ENCODE results near the gene ALOX15. TPM values are rescaled to one million over a fixed set of nuclear protein-coding genes. Genes with fewer than 3 reads are reported as not detected.

ALOX15 gene
- total RNA-seq, 1 experiment from 2014 or later: 0.50 TPM

DNA sequence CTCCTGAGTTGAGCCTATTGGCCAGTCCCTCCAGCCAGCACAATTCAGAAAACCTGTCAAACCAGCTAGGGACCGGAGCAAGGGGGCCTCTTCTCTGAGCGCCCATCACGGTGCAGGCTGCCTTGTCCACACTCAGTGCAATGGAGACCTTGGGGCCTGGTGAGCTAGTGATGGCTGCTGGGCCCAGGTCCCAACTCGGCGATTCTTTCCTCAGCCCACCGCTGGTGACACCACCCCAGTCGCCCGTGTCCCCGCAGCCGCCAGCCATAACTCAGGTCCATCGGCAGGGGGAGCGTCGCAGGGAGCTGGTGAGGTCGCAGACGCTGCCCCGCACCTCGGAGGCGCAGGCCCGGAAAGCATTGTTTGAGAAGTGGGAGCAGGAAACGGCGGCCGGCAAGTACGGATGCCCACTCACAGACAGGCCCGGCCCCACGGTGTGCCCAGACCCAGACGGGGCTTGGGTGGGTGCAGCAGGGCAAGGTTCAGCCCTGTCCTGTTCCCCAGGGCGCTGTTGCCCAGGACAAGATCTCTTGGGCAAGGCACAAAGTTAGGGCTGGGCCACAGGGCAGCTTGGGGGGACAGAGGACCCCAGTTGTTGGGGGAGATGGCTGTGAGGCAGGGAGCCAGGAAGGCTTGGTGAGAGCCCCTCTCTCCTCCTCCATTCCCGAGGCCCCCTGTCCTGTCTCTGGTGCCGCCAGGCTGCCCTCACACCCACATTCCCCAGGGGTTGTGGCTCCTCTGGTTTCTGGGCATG lies 46.4 kb downstream of the ALOX15 start:
- no TSS peak for BruUV-seq (replicated peaks)
- H3K27me3 ChIP-seq (replicated peaks; ENCODE audit: control insufficient read depth, insufficient read depth, low read length): no peaks in the 10 kb centered on the region
- POLR2A ChIA-PET: interaction anchor here (1.0 kb wide), 1 partner anchor 15 kb away, joined by 4 read pairs; no protein-coding TSS in a partner anchor
- Mint-ChIP-seq H3K27me3 (ENCODE audit: insufficient read depth, unreplicated experiment) (no peaks in the 10 kb centered on the region), H3K27ac (ENCODE audit: unreplicated experiment) (no peak overlapping the region), H3K9me3 (ENCODE audit: unreplicated experiment) (no peaks in the 10 kb centered on the region), H3K4me3 (ENCODE audit: unreplicated experiment) (no peak overlapping the region), H3K4me1 (ENCODE audit: low read depth, unreplicated experiment) (peaks cover 15% of the 10 kb centered on the region), H3K36me3 (ENCODE audit: insufficient read depth, unreplicated experiment) (peaks cover 25% of the 10 kb centered on the region)
- H3K36me3 ChIP-seq (ENCODE audit: control insufficient read depth, insufficient read depth, low read length): no peaks in the 10 kb centered on the region
- no peaks in the 10 kb centered on the region for H3K9me3 ChIP-seq
- intact Hi-C loops (cut with micrococcal nuclease; ENCODE audit: unreplicated experiment): no loop called here
- DNase-seq: peak in 1 of 2 experiments; percentile 22
- no peak overlapping the region for H3K4me3 ChIP-seq (ENCODE audit: low read depth, low read length)
- TF ChIP-seq, protein P1, sequence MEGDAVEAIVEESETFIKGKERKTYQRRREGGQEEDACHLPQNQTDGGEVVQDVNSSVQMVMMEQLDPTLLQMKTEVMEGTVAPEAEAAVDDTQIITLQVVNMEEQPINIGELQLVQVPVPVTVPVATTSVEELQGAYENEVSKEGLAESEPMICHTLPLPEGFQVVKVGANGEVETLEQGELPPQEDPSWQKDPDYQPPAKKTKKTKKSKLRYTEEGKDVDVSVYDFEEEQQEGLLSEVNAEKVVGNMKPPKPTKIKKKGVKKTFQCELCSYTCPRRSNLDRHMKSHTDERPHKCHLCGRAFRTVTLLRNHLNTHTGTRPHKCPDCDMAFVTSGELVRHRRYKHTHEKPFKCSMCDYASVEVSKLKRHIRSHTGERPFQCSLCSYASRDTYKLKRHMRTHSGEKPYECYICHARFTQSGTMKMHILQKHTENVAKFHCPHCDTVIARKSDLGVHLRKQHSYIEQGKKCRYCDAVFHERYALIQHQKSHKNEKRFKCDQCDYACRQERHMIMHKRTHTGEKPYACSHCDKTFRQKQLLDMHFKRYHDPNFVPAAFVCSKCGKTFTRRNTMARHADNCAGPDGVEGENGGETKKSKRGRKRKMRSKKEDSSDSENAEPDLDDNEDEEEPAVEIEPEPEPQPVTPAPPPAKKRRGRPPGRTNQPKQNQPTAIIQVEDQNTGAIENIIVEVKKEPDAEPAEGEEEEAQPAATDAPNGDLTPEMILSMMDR (IDR thresholded peaks at IDR 0.05; ENCODE audit: insufficient read depth in 1 of 2, low read depth in 1 of 2, low read length in 1 of 2, severe bottlenecking in 1 of 2, unreplicated experiment in 1 of 2): no peak
- CTCF ChIA-PET: no interaction called here
- peaks cover 15% of the 10 kb centered on the region for H3K4me1 ChIP-seq

DNA sequence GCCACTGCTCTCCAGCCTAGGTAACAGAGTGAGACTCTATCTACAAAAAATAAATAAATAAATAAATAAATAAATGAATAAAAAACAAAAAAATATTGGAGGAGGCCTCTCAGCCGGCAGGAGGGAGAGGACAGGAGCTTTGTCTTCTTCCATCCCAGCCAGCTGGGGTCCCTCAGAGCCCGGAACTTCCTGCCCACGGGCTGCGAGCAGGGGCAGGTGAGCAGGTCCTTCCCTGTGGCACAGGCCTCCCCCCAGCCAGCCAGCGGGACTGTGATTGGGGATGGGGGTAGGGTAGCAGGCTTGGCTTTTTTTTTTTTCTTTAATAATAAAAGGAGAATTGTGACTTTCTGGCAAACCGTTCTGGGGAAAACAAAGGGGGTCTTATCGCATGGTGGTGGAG lies 47.1 kb downstream of the ALOX15 start:
- TF ChIP-seq, protein P1 (IDR thresholded peaks at IDR 0.05; ENCODE audit: insufficient read depth in 1 of 2, low read depth in 1 of 2, low read length in 1 of 2, severe bottlenecking in 1 of 2, unreplicated experiment in 1 of 2): no peak
- no TSS peak for BruUV-seq (replicated peaks)
- POLR2A ChIA-PET: interaction anchor here (1.0 kb wide), 1 partner anchor 16 kb away, joined by 4 read pairs; no protein-coding TSS in a partner anchor
- Histone ChIP-seq H3K9me3 (no peaks in the 10 kb centered on the region), H3K4me1 (peaks cover 9% of the 10 kb centered on the region), H3K4me3 (ENCODE audit: low read depth, low read length) (no peak overlapping the region), H3K36me3 (ENCODE audit: control insufficient read depth, insufficient read depth, low read length) (no peaks in the 10 kb centered on the region), H3K27me3 (replicated peaks; ENCODE audit: control insufficient read depth, insufficient read depth, low read length) (no peaks in the 10 kb centered on the region)
- DNase-seq: no peak
- no peak overlapping the region for H3K4me3 Mint-ChIP-seq (ENCODE audit: unreplicated experiment)
- CTCF ChIA-PET: no interaction called here
- intact Hi-C loops (cut with micrococcal nuclease; ENCODE audit: unreplicated experiment): no loop called here
- no peak overlapping the region for H3K27ac Mint-ChIP-seq (ENCODE audit: unreplicated experiment)
- peaks cover 21% of the 10 kb centered on the region for H3K36me3 Mint-ChIP-seq (ENCODE audit: insufficient read depth, unreplicated experiment)
- H3K27me3 Mint-ChIP-seq (ENCODE audit: insufficient read depth, unreplicated experiment): no peaks in the 10 kb centered on the region
- peaks cover 14% of the 10 kb centered on the region for H3K4me1 Mint-ChIP-seq (ENCODE audit: low read depth, unreplicated experiment)
- H3K9me3 Mint-ChIP-seq (ENCODE audit: unreplicated experiment): no peaks in the 10 kb centered on the region

DNA sequence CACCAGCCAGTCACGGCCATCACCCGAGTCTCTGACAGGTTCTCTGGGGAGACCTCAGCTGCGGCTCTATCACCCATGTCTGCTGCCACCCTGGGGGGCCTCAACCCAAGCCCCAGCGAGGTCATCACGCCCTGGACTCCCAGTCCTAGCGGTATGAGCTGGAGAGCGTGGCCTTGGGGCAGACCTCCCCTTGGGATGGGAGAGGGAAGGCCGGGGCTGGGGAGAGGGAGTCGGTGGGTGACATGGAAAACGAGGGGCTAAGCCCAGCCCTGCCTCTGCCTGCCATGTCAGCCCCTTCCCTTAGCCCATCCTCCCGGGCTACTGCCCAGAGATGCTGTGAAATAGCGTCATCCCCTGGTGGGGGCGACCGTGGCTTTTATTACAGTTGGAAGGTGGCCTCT lies 48.5 kb downstream of the ALOX15 start:
- Histone ChIP-seq H3K4me1 (peaks cover 10% of the 10 kb centered on the region; the same call in 1 of the 2 replicates), H3K27me3 (replicated peaks; ENCODE audit: control insufficient read depth, insufficient read depth, low read length) (no peaks in the 10 kb centered on the region), H3K9me3 (no peaks in the 10 kb centered on the region), H3K4me3 (ENCODE audit: low read depth, low read length) (no peak overlapping the region), H3K36me3 (ENCODE audit: control insufficient read depth, insufficient read depth, low read length) (no peaks in the 10 kb centered on the region)
- BruUV-seq (replicated peaks): no TSS peak
- CTCF ChIA-PET: no interaction called here
- peaks cover 20% of the 10 kb centered on the region for H3K36me3 Mint-ChIP-seq (ENCODE audit: insufficient read depth, unreplicated experiment)
- intact Hi-C loops (cut with micrococcal nuclease; ENCODE audit: unreplicated experiment): no loop called here
- H3K4me3 Mint-ChIP-seq (ENCODE audit: unreplicated experiment): no peak overlapping the region
- TF ChIP-seq, protein P1 (IDR thresholded peaks at IDR 0.05; ENCODE audit: insufficient read depth in 1 of 2, low read depth in 1 of 2, low read length in 1 of 2, severe bottlenecking in 1 of 2, unreplicated experiment in 1 of 2): no peak
- no peaks in the 10 kb centered on the region for H3K27me3 Mint-ChIP-seq (ENCODE audit: insufficient read depth, unreplicated experiment)
- POLR2A ChIA-PET: interaction anchor here (0.5 kb wide), 1 partner anchor 18 kb away, joined by 3 read pairs; no protein-coding TSS in a partner anchor
- H3K4me1 Mint-ChIP-seq (ENCODE audit: low read depth, unreplicated experiment): peaks cover 14% of the 10 kb centered on the region
- no peaks in the 10 kb centered on the region for H3K9me3 Mint-ChIP-seq (ENCODE audit: unreplicated experiment)
- H3K27ac Mint-ChIP-seq (ENCODE audit: unreplicated experiment): no peak overlapping the region
- DNase-seq: no peak
